SK-N-MC (cell line): Measurements from ENCODE around the gene ZC3H13.

ENCODE experiments used
- DNase-seq: peaks from one replicate; pipeline ENCODE4 v3.0.0-alpha.2; 2011; ENCODE audit warnings: low read depth, low spot score
- H3K27ac ChIP-seq: fragments of 200-600 bp; sonication (generic); 2 replicates; pipeline ENCODE4 v1.5.1; 2016; ENCODE audit warnings: mixed run types
- H3K36me3 ChIP-seq: fragments of 200-600 bp; sonication (generic); 2 replicates; pipeline ENCODE4 v1.6.1; 2017; ENCODE audit warnings: antibody characterized with exemption, low read length, mixed read lengths; ENCODE audit not compliant: insufficient read depth
- H3K4me3 ChIP-seq: fragments of 200-600 bp; sonication (generic); 2 replicates; pipeline ENCODE4 v1.5.1; 2016
- H3K9ac ChIP-seq: fragments of 200-600 bp; sonication (generic); 2 replicates; pipeline ENCODE4 v1.8.0; 2017; ENCODE audit warnings: mixed run types, mixed read lengths; ENCODE audit not compliant: insufficient read length
- H3K9me3 ChIP-seq: fragments of 200-600 bp; sonication (generic); 2 replicates; pipeline ENCODE4 v1.6.1; 2017; ENCODE audit warnings: low read depth, mild to moderate bottlenecking, antibody characterized with exemption, low read length, moderate library complexity, mixed read lengths
- EZH2 ChIP-seq: fragments of 200-600 bp; sonication (generic); IDR thresholded peaks from one replicate; pipeline ENCODE4 v1.6.1; 2017; ENCODE audit warnings: antibody characterized with exemption
- FOXP2 ChIP-seq: optimal IDR thresholded peaks from 2 replicates; pipeline ENCODE3; 2011; ENCODE audit warnings: mild to moderate bottlenecking, moderate library complexity; ENCODE audit not compliant: insufficient read depth; ENCODE audit errors: extremely low read length, control extremely low read depth
- POLR2AphosphoS5 ChIP-seq: IDR thresholded peaks from 2 replicates; pipeline ENCODE4 v1.6.1; 2012; ENCODE audit warnings: mild to moderate bottlenecking, low read depth, low read length, borderline replicate concordance

Gene ZC3H13

GRCh38 chr13:46053162-46054012, 841 bp upstream of the ZC3H13 start:
- H3K27ac ChIP-seq, result peak overlapping the region; percentile 91

GRCh38 chr13:46051968-46052318, 603 bp downstream of the ZC3H13 start:
- Histone ChIP-seq H3K4me3 (peak overlapping the region; percentile 92), H3K9ac (peak overlapping the region; percentile 96), H3K9me3 (no peaks in the 10 kb centered on the region), H3K36me3 (no peaks in the 10 kb centered on the region; the same call in 1 of the 2 replicates), H3K27ac (peak overlapping the region; percentile 91)
- no peak for DNase-seq
- TF ChIP-seq FOXP2, result no peak
- TF ChIP-seq POLR2AphosphoS5, result no peak
- TF ChIP-seq EZH2, result no peak

More at GRCh38 chr13:46053162-46054012, 841 bp upstream of the ZC3H13 start:
- H3K9ac ChIP-seq, result peak overlapping the region; percentile 96
- no peaks in the 10 kb centered on the region for H3K9me3 ChIP-seq
- DNase-seq, result no peak
- no peaks in the 10 kb centered on the region; the same call in 1 of the 2 replicates for H3K36me3 ChIP-seq
- H3K4me3 ChIP-seq, result peak overlapping the region; percentile 92
- TF ChIP-seq POLR2AphosphoS5 (no peak), FOXP2 (no peak), EZH2 (no peak)

GRCh38 chr13:46050771-46051170, 1.8 kb downstream of the ZC3H13 start:
- Histone ChIP-seq H3K9me3 (no peaks in the 10 kb centered on the region), H3K36me3 (peaks cover 2% of the 10 kb centered on the region; the same call in 1 of the 2 replicates), H3K27ac (peak overlapping the region; percentile 91), H3K4me3 (peak overlapping the region; percentile 92), H3K9ac (peak overlapping the region; percentile 96)
- no peak for DNase-seq
- TF ChIP-seq POLR2AphosphoS5, result no peak
- TF ChIP-seq FOXP2, result no peak
- no peak for TF ChIP-seq EZH2

- Histone ChIP-seq H3K36me3 (peaks cover 35% of the 10 kb centered on the region), H3K9ac (peak overlapping the region; percentile 6), H3K4me3 (peak overlapping the region; percentile 4; the same call in 1 of the 2 replicates), H3K9me3 (no peaks in the 10 kb centered on the region), H3K27ac (peak overlapping the region; percentile 45)
- TF ChIP-seq EZH2, result no peak
- no peak for TF ChIP-seq POLR2AphosphoS5
- no peak for TF ChIP-seq FOXP2
- DNase-seq, result no peak
Observed at GRCh38 chr13:46045424-46045823, 7.1 kb downstream of the ZC3H13 start.

- DNase-seq, result no peak
- no peaks in the 10 kb centered on the region for H3K9me3 ChIP-seq
- TF ChIP-seq POLR2AphosphoS5, result no peak
- peaks cover 53% of the 10 kb centered on the region for H3K36me3 ChIP-seq
- H3K4me3 ChIP-seq, result no peak overlapping the region
- no peak overlapping the region for H3K27ac ChIP-seq
- H3K9ac ChIP-seq, result no peak overlapping the region
Observed at GRCh38 chr13:46043647-46044046, 8.9 kb downstream of the ZC3H13 start.

- no peak for TF ChIP-seq FOXP2
- TF ChIP-seq POLR2AphosphoS5, result peak; percentile 41; the same call in 1 of the 2 replicates
- no peaks in the 10 kb centered on the region for H3K9me3 ChIP-seq
- peak; percentile 89 for DNase-seq
- H3K36me3 ChIP-seq, result peaks cover 75% of the 10 kb centered on the region
- no peak overlapping the region for H3K9ac ChIP-seq
- H3K4me3 ChIP-seq, result peak overlapping the region; percentile 61
- H3K27ac ChIP-seq, result peak overlapping the region; percentile 92
Observed at GRCh38 chr13:46041419-46041839, 11.1 kb downstream of the ZC3H13 start.

- no peaks in the 10 kb centered on the region for H3K9me3 ChIP-seq
- peak overlapping the region; percentile 92 for H3K27ac ChIP-seq
- TF ChIP-seq POLR2AphosphoS5 (no peak), FOXP2 (no peak), EZH2 (no peak)
- DNase-seq, result no peak
- H3K36me3 ChIP-seq, result peaks cover 80% of the 10 kb centered on the region
- peak overlapping the region; percentile 8; the same call in 1 of the 2 replicates for H3K4me3 ChIP-seq
- no peak overlapping the region for H3K9ac ChIP-seq
Observed at GRCh38 chr13:46040763-46041162, 11.8 kb downstream of the ZC3H13 start.

GRCh38 chr13:46039411-46040182, 12.9 kb downstream of the ZC3H13 start:
- Histone ChIP-seq H3K9me3 (no peaks in the 10 kb centered on the region), H3K9ac (no peak overlapping the region), H3K36me3 (peaks cover 80% of the 10 kb centered on the region), H3K27ac (no peak overlapping the region; the same call in 1 of the 2 replicates), H3K4me3 (no peak overlapping the region)
- TF ChIP-seq POLR2AphosphoS5 (no peak), EZH2 (no peak), FOXP2 (no peak)
- no peak for DNase-seq
